NCI-H2227 treated with DMSO at 0.1 percent for 48 hours (cell line): ENCODE results near the gene FAM43B.

Source experiments
- DNase-seq: peaks from one replicate; lab custom pipeline; 2025; lab: John Stamatoyannopoulos, UW

Gene FAM43B

DNA sequence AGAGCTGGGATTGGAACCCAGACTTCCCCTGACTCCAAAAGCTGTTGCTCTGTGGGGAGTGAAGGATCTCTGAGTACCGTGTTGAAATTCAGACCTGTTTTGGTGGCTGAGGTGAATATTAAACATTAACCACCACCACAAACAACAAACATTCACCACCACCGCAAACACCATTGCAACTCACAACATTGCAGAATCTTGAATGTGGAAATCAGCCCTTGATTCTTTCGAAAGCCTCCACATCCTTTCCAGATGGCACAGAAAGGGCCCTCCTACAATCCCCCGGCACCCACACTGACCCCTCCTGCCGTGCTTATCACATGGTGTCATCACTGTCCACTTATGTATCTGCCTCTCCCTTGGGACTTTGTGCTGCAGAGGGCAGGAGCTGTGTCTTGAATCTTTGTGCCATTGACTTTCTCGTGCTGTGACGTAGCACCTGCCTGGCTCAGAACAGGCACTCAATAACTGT, 38.0 kb downstream of the FAM43B start:
- no peak for DNase-seq

DNA sequence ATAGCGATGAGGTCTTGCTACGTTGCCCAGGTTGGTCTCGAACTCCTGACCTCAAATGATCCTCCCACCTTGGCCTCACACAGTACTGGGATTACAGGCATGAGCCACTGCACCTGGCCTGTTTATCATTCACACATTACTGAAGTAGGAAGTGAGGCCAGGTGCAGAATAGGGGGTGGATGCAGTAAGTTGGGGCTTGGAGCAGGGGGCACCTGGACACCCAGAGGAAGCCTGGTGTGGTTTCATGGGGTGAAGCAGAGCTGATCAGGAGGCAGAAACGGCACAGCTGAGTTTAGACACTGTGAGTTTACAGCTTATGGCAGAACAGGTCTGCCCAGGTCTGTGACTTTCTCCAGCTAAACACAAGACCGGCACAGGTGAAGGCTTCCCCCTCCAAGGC, 41.4 kb downstream of the FAM43B start:
- no peak for DNase-seq

- DNase-seq, result no peak
Observed at GRCh38 chr1:20594746-20595145, 42.4 kb downstream of the FAM43B start.

GRCh38 chr1:20596106-20596505, 43.7 kb downstream of the FAM43B start:
- DNase-seq, result no peak

DNA sequence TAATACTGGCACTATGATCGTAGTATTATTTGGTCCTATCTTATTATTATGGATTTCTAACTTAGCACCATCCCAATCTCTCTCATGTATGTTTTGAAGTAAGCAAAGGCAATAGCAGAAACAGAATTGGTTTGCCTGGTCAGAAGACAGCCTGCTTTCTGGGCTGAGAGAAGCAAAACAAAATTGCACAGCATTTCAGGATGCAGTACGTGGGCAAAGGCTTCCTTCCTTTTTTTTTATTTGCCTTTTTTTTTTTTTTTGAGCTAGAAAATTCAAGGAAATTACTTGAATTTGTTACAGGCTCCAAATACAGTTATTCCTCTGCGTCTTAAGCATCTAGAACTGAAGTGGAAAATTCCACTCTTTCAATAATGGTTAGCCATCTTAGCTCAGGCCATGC, 45.3 kb downstream of the FAM43B start:
- no peak for DNase-seq

DNA sequence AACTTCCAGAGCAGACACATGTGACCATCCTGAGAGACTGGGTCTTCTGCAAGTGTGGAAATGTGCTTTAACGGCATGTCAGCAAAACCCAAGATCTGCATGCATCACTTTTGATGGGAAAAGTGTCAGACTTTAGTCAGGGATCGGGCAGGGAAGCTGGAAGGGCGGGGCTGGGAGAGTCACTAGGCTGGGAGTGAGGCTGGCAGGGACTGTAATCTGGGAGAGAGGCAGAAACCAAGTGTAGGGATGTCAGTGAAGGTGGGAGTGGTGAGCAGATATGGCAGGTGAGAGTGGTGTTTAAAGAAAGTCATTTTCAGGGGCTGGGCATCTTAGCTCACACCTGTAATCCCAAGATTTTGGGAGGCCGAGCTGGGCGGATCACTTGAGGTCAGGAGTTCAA, 47.8 kb downstream of the FAM43B start:
- no peak for DNase-seq

GRCh38 chr1:20601129-20601825, 48.9 kb downstream of the FAM43B start:
- no peak for DNase-seq

GRCh38 chr1:20602851-20603450, 50.6 kb downstream of the FAM43B start:
- no peak for DNase-seq

GRCh38 chr1:20603504-20604464, 51.4 kb downstream of the FAM43B start:
- no peak for DNase-seq
